GM21619 (cell line): ENCODE data around the gene CUEDC2.

Experiments
- ATAC-seq: cut with Tn5 transposase; IDR thresholded peaks from one replicate; pipeline ENCODE4 v1.9.1; 2021; ENCODE audit not compliant: unreplicated experiment

Gene CUEDC2

GRCh38 chr10:102426803-102427287 lies 5.5 kb downstream of the CUEDC2 start:
- ATAC-seq = no peak

- no peak for ATAC-seq
Observed at GRCh38 chr10:102425444-102425843, 6.9 kb downstream of the CUEDC2 start.

GRCh38 chr10:102424916-102425315 lies 7.5 kb downstream of the CUEDC2 start:
- no peak for ATAC-seq

GRCh38 chr10:102424145-102424544 lies 8.2 kb downstream of the CUEDC2 start:
- no peak for ATAC-seq

- no peak for ATAC-seq
Observed at GRCh38 chr10:102423372-102423968, 8.9 kb downstream of the CUEDC2 start.

- no peak for ATAC-seq
Observed at GRCh38 chr10:102422545-102423129, 9.7 kb downstream of the CUEDC2 start.

GRCh38 chr10:102421757-102422512 lies 10.4 kb downstream of the CUEDC2 start:
- ATAC-seq = peak; percentile 3

- peak; percentile 5 for ATAC-seq
Observed at GRCh38 chr10:102421507-102421756, 10.9 kb downstream of the CUEDC2 start.

- peak; percentile 70 for ATAC-seq
Observed at GRCh38 chr10:102420714-102421506, 11.5 kb downstream of the CUEDC2 start, which contains the start of gene FBXL15. FBXL15 (plus strand) TSS chr10:102420836; CDS start chr10:102421130, 294 bp downstream.

GRCh38 chr10:102420181-102420713 lies 12.1 kb downstream of the CUEDC2 start:
- no peak for ATAC-seq

GRCh38 chr10:102419269-102420180 lies 12.8 kb downstream of the CUEDC2 start:
- ATAC-seq = no peak

- ATAC-seq = no peak
Observed at GRCh38 chr10:102418622-102419268, 13.6 kb downstream of the CUEDC2 start, which contains the start of gene PSD. PSD (minus strand) TSS chr10:102418785; CDS start chr10:102417038, 1,747 bp downstream.

GRCh38 chr10:102416695-102417094 lies 15.7 kb downstream of the CUEDC2 start:
- no peak for ATAC-seq

GRCh38 chr10:102416283-102416682 lies 16.1 kb downstream of the CUEDC2 start:
- ATAC-seq = no peak

GRCh38 chr10:102414749-102415148 lies 17.6 kb downstream of the CUEDC2 start:
- ATAC-seq = no peak

GRCh38 chr10:102413806-102414561 lies 18.4 kb downstream of the CUEDC2 start:
- ATAC-seq = no peak

GRCh38 chr10:102413053-102413705 lies 19.2 kb downstream of the CUEDC2 start:
- ATAC-seq = no peak

- no peak for ATAC-seq
Observed at GRCh38 chr10:102412293-102412692, 20.1 kb downstream of the CUEDC2 start.
